T-helper 17 cell (primary cell): ENCODE results near the gene NUP93. TPM values are rescaled to one million over a fixed set of nuclear protein-coding genes. Genes with fewer than 3 reads are reported as not detected.

Experiments
- ATAC-seq: fragments of 150-1000 bp; cut with Tn5 transposase; 2 replicates; pipeline ENCODE4 v1.10.0; 2021; ENCODE audit warnings: mild to moderate bottlenecking, moderate library complexity
- DNase-seq, 3 donors: peaks; one replicate each; pipeline versions ENCODE4 v3.0.0 to v3.0.0-alpha.2; 2020 to 2021
- H3K9me3 ChIP-seq: one replicate; pipeline ENCODE4 v1.7.0; 2013; ENCODE audit warnings: low read length, mild to moderate bottlenecking; ENCODE audit not compliant: control insufficient read depth, poor library complexity, severe bottlenecking
- H3K27ac Mint-ChIP-seq: one replicate; pipeline ENCODE4 v1.8.0; 2022; ENCODE audit warnings: mild to moderate bottlenecking, moderate library complexity, mixed read lengths
- H3K27me3 Mint-ChIP-seq: one replicate; pipeline ENCODE4 v1.8.0; 2022; ENCODE audit warnings: mixed read lengths
- H3K36me3 Mint-ChIP-seq: one replicate; pipeline ENCODE4 v1.8.0; 2022; ENCODE audit warnings: low read depth, mixed read lengths
- H3K4me1 Mint-ChIP-seq: one replicate; pipeline ENCODE4 v1.8.0; 2022; ENCODE audit warnings: mild to moderate bottlenecking, mixed read lengths
- H3K4me3 Mint-ChIP-seq: one replicate; pipeline ENCODE4 v1.8.0; 2022; ENCODE audit warnings: mild to moderate bottlenecking, moderate library complexity, mixed read lengths
- total RNA-seq, 4 donors: library from RNA in 2 of 4; stranded (reverse) in 2 of 4; gene quantifications; one replicate each; pipeline ENCODE4 v1.2.3 and lab custom pipeline; 2022 to 2026

The NUP93 gene
- total RNA-seq, 2 donors from 2014 or later, result 59.0 to 59.1 TPM

GRCh38 chr16:56741399-56741798 is 11.5 kb downstream of the NUP93 start:
- DNase-seq, result no peak
- peaks cover 3% of the 10 kb centered on the region for H3K36me3 Mint-ChIP-seq
- no peaks in the 10 kb centered on the region for H3K27me3 Mint-ChIP-seq
- H3K4me3 Mint-ChIP-seq, result no peak overlapping the region
- ATAC-seq, result no peak
- H3K27ac Mint-ChIP-seq, result no peak overlapping the region
- peaks cover 28% of the 10 kb centered on the region for H3K4me1 Mint-ChIP-seq
- no peaks in the 10 kb centered on the region for H3K9me3 ChIP-seq

DNA sequence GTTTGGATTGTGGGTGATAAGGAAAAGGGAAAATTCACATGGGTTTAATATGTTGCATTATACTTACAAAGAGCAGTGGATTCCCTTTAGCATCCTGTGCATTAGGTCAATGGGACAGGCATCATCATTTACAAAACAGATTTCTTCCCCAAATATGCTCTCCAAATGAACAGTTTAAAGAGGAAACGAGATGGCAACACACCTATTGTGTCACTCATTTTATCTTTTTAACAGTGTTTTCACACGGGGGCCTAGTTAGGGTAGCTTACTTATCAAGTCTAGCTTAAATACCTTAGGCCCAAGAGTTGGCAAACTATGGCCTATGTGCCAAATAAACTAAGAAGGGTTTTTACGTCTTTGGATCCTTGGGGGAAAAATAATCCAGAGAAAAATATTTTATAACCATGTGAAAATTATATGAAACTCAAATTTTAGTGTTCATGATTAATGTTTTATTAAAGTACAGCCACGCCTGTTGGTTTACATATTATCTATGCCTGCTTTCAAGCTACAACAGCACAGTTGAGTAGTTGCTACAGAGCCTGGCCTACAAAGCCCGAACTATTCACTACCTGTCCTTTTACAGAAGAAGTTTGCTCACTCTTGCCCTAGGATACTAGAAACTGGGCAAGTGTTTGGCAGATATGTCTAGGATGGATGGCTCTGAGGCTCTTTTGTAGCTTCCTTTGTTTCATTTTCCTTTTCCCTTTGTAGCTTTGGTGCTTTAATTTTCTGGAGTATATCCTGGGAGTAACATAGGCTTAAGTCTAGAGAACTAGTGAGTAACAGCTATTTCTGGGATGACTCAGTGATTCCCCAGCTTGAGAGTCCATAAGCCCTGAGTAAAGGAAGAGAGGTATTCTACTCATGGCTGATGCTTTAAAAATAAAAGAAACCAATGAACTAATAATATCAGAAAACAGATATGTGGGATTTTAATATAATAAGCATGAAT is 12.4 kb downstream of the NUP93 start:
- DNase-seq, result no peak
- no peak for ATAC-seq
- H3K9me3 ChIP-seq, result no peaks in the 10 kb centered on the region
- H3K4me3 Mint-ChIP-seq, result no peak overlapping the region
- H3K4me1 Mint-ChIP-seq, result peaks cover 24% of the 10 kb centered on the region
- H3K27ac Mint-ChIP-seq, result no peak overlapping the region
- peaks cover 3% of the 10 kb centered on the region for H3K36me3 Mint-ChIP-seq
- H3K27me3 Mint-ChIP-seq, result no peaks in the 10 kb centered on the region

GRCh38 chr16:56743840-56744239 is 13.9 kb downstream of the NUP93 start:
- ATAC-seq, result no peak
- H3K9me3 ChIP-seq, result no peaks in the 10 kb centered on the region
- H3K4me3 Mint-ChIP-seq, result no peak overlapping the region
- H3K27ac Mint-ChIP-seq, result no peak overlapping the region
- H3K4me1 Mint-ChIP-seq, result peaks cover 28% of the 10 kb centered on the region
- no peak for DNase-seq
- H3K36me3 Mint-ChIP-seq, result peaks cover 5% of the 10 kb centered on the region
- no peaks in the 10 kb centered on the region for H3K27me3 Mint-ChIP-seq

DNA sequence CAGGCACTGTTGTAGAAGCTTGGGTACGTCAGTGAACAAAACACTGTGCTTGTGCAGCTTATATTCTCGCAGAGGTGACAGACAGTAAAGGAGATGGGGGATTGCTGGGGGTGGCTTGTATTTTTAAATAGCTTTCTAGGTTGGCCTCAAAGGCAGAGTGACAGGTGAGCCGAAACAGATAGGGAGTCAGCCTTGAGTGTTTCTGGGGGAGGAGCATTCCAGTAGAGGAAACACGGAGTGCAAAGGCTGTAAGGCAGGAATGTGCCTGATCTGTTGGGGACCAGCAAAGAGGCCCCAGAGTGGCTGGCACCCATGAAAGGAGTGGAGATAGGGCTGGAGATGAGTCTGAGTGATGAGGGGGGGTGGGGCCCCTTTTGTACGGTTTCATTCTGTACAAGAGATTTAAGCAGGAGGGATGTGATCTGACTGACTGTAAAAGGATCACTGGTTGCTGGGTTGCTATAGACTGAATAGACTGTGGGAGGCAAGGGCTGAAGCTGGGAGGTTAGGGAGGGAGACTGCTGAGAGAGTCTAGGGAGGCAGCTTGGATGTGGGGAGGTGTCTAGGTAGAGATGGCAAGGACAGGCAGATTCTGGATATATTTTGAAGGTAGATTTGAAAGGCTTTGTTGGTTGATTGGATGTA is 15.2 kb downstream of the NUP93 start:
- H3K4me3 Mint-ChIP-seq, result no peak overlapping the region
- peak overlapping the region; percentile 16 for H3K27ac Mint-ChIP-seq
- no peaks in the 10 kb centered on the region for H3K27me3 Mint-ChIP-seq
- peaks cover 8% of the 10 kb centered on the region for H3K36me3 Mint-ChIP-seq
- DNase-seq (no peak), ATAC-seq (no peak)
- peaks cover 31% of the 10 kb centered on the region for H3K4me1 Mint-ChIP-seq
- no peaks in the 10 kb centered on the region for H3K9me3 ChIP-seq

GRCh38 chr16:56747486-56748045 is 17.6 kb downstream of the NUP93 start:
- ATAC-seq (no peak), DNase-seq (no peak)
- H3K36me3 Mint-ChIP-seq, result peaks cover 8% of the 10 kb centered on the region
- no peaks in the 10 kb centered on the region for H3K9me3 ChIP-seq
- H3K27me3 Mint-ChIP-seq, result no peaks in the 10 kb centered on the region
- no peak overlapping the region for H3K4me3 Mint-ChIP-seq
- peak overlapping the region; percentile 62 for H3K27ac Mint-ChIP-seq
- H3K4me1 Mint-ChIP-seq, result peaks cover 29% of the 10 kb centered on the region

DNA sequence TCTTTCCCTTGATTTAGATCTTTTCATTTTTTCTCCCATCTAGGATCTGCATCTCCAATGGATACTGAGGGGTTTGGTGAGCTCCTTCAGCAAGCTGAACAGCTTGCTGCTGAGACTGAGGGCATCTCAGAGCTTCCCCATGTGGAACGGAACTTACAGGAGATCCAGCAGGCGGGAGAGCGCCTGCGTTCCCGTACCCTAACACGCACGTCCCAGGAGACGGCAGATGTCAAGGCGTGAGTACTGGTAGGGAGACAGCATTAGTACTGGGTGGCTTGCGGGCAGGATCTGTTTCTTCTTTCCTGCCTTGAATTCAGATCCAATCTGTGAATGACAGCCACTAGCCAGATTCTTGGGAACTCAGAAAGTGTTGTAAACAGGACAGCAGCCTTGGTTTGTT is 18.3 kb downstream of the NUP93 start:
- no peak overlapping the region for H3K4me3 Mint-ChIP-seq
- H3K27me3 Mint-ChIP-seq, result no peaks in the 10 kb centered on the region
- DNase-seq (no peak), ATAC-seq (no peak)
- no peaks in the 10 kb centered on the region for H3K9me3 ChIP-seq
- H3K36me3 Mint-ChIP-seq, result peaks cover 8% of the 10 kb centered on the region
- peak overlapping the region; percentile 62 for H3K27ac Mint-ChIP-seq
- peaks cover 28% of the 10 kb centered on the region for H3K4me1 Mint-ChIP-seq

GRCh38 chr16:56748826-56749225 is 18.9 kb downstream of the NUP93 start:
- Mint-ChIP-seq H3K36me3 (peaks cover 8% of the 10 kb centered on the region), H3K4me3 (no peak overlapping the region)

DNA sequence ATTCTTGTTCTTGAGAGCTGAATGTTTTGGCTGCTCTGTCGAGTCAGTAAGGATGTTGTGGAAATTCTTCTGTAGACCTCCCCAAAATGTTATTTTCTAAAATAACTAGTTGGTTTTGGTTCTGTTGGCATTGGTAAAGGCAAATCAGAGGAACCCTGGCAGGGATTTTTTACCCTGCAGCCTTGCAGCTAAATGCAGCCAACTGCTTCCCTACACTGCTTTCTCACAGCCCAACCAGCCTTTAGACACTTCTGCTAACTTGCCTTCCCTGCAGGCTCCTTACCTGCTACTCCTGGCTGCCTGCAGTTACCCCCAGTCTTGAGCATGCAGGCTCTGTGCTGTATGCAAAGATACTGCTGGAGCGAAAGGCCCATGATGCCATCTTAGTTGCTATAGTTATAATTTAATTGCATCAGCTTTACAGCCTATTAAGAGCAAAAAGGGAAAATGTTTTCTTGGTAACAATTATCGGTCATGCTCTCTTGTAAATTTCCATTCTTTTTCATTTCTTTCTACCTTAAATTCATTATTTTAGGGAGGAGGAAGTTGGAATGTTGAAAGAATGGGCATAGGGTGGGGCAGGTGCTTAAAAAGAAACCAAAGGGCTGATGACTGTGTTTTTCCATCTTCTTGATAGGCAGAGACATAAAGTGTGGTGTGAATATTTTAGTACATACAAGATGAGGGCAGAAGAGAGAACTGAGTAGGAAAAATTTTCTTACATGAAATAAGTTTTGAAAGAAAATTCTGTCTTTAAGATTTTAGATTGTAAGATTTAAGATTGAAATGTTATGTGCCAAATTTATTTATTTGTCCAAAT is 20.0 kb downstream of the NUP93 start:
- peaks cover 19% of the 10 kb centered on the region for H3K4me1 Mint-ChIP-seq
- no peaks in the 10 kb centered on the region for H3K27me3 Mint-ChIP-seq
- no peaks in the 10 kb centered on the region for H3K9me3 ChIP-seq
- H3K27ac Mint-ChIP-seq, result no peak overlapping the region
- ATAC-seq (no peak), DNase-seq (no peak)
- no peak overlapping the region for H3K4me3 Mint-ChIP-seq
- H3K36me3 Mint-ChIP-seq, result peaks cover 5% of the 10 kb centered on the region

More at GRCh38 chr16:56748826-56749225, 18.9 kb downstream of the NUP93 start:
- no peak for DNase-seq
- Mint-ChIP-seq H3K27me3 (no peaks in the 10 kb centered on the region), H3K27ac (no peak overlapping the region), H3K4me1 (peaks cover 25% of the 10 kb centered on the region)
- no peaks in the 10 kb centered on the region for H3K9me3 ChIP-seq
- no peak for ATAC-seq

GRCh38 chr16:56753410-56753809 is 23.5 kb downstream of the NUP93 start:
- Mint-ChIP-seq H3K4me1 (peaks cover 9% of the 10 kb centered on the region), H3K27me3 (no peaks in the 10 kb centered on the region), H3K4me3 (no peak overlapping the region), H3K27ac (no peak overlapping the region), H3K36me3 (peaks cover 5% of the 10 kb centered on the region)
- ATAC-seq (no peak), DNase-seq (no peak)
- no peaks in the 10 kb centered on the region for H3K9me3 ChIP-seq

GRCh38 chr16:56755038-56755437 is 25.1 kb downstream of the NUP93 start:
- H3K9me3 ChIP-seq, result no peaks in the 10 kb centered on the region
- no peaks in the 10 kb centered on the region for H3K27me3 Mint-ChIP-seq
- DNase-seq, result no peak
- no peak overlapping the region for H3K27ac Mint-ChIP-seq
- no peak for ATAC-seq
- H3K4me1 Mint-ChIP-seq, result peaks cover 2% of the 10 kb centered on the region
- H3K4me3 Mint-ChIP-seq, result no peak overlapping the region
- no peaks in the 10 kb centered on the region for H3K36me3 Mint-ChIP-seq

- no peaks in the 10 kb centered on the region for H3K9me3 ChIP-seq
- no peak for ATAC-seq
- H3K4me1 Mint-ChIP-seq, result peaks cover 5% of the 10 kb centered on the region
- H3K27ac Mint-ChIP-seq, result no peak overlapping the region
- no peak overlapping the region for H3K4me3 Mint-ChIP-seq
- H3K27me3 Mint-ChIP-seq, result no peaks in the 10 kb centered on the region
- peaks cover 3% of the 10 kb centered on the region for H3K36me3 Mint-ChIP-seq
- DNase-seq, result no peak
Measured at GRCh38 chr16:56758432-56758831, 28.5 kb downstream of the NUP93 start.

DNA sequence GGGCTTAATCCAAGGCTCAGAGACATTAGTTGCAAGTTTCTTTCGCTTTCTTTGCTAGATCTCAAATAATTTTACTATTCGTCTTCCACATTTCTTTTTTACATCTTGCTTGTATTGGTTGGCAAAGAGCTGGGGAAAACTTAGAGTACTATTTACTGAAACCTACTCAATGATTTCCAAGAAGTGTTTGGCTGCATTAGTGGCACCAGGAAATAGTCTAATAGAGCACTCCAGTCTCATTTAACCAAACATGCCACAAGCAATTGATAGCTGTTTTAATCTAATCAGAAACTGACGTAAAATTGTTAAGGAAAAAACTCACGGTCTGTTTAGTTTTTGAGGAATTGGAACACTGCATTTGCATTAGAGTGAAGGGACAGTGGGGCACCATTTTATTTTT is 29.0 kb downstream of the NUP93 start:
- Mint-ChIP-seq H3K27me3 (no peaks in the 10 kb centered on the region), H3K4me3 (no peak overlapping the region), H3K4me1 (peaks cover 5% of the 10 kb centered on the region), H3K36me3 (peaks cover 3% of the 10 kb centered on the region), H3K27ac (no peak overlapping the region)
- no peak for ATAC-seq
- no peak for DNase-seq
- H3K9me3 ChIP-seq, result no peaks in the 10 kb centered on the region
